Anterior cingulate cortex (tissue), 58 donors: Measurements from ENCODE around the gene TMEM141.

Experiments
- DNase-seq, 58 donors: peaks; one replicate each; lab custom pipeline; 2025; lab: John Stamatoyannopoulos, UW

TMEM141 gene

GRCh38 chr9:136790640-136791515, at the start of gene TMEM141:
TSS of gene TMEM141 (plus strand) at chr9:136791344. CDS start at chr9:136791371, 27 bp downstream.
- peak; percentile 74 to 100 (median 100) for DNase-seq

GRCh38 chr9:136741883-136742571, 49.1 kb upstream of the TMEM141 start:
- no peak for DNase-seq

GRCh38 chr9:136742591-136743391, 48.4 kb upstream of the TMEM141 start, which contains the start of gene LCN10:
TSS of gene LCN10 (minus strand) at chr9:136742940. CDS start at chr9:136742903, 37 bp downstream.
- DNase-seq: no peak

GRCh38 chr9:136743639-136744211, 47.4 kb upstream of the TMEM141 start:
- no peak for DNase-seq

GRCh38 chr9:136744773-136745172, 46.4 kb upstream of the TMEM141 start:
- DNase-seq: no peak

GRCh38 chr9:136745389-136746154, 45.6 kb upstream of the TMEM141 start:
- DNase-seq: no peak

- no peak for DNase-seq
Observed at GRCh38 chr9:136746155-136746490, 45.0 kb upstream of the TMEM141 start.

GRCh38 chr9:136746621-136747020, 44.5 kb upstream of the TMEM141 start:
- DNase-seq: no peak

- no peak for DNase-seq
Observed at GRCh38 chr9:136747161-136748060, 43.7 kb upstream of the TMEM141 start.

- DNase-seq: no peak
Observed at GRCh38 chr9:136748201-136748600, 42.9 kb upstream of the TMEM141 start, which contains the start of gene LCN6. TSS of gene LCN6 (minus strand) at chr9:136748525. CDS start at chr9:136748483, 42 bp downstream.

GRCh38 chr9:136748666-136749611, 42.2 kb upstream of the TMEM141 start:
- DNase-seq: peak in 1 of 58 donors; percentile 15

- DNase-seq: no peak
Observed at GRCh38 chr9:136750526-136750925, 40.6 kb upstream of the TMEM141 start.

- DNase-seq: no peak
Observed at GRCh38 chr9:136751244-136751643, 39.9 kb upstream of the TMEM141 start.

- DNase-seq: no peak
Observed at GRCh38 chr9:136751814-136752213, 39.3 kb upstream of the TMEM141 start.

- DNase-seq: no peak
Observed at GRCh38 chr9:136753371-136754058, 37.6 kb upstream of the TMEM141 start.

- DNase-seq: no peak
Observed at GRCh38 chr9:136754059-136754572, 37.0 kb upstream of the TMEM141 start.
